GM18873 (cell line): ENCODE measurements around the gene FIBCD1.
"Not testable (repeated sequence)": the region's sequence is repeated elsewhere in the genome, so short reads cannot be mapped to it uniquely, and the experiment has no call there.

Experiments
- ATAC-seq: cut with Tn5 transposase; IDR thresholded peaks from one replicate; pipeline ENCODE4 v1.9.1; 2021; ENCODE audit warnings: mild to moderate bottlenecking, moderate library complexity, moderate number of reproducible peaks; ENCODE audit not compliant: unreplicated experiment, low FRiP score

FIBCD1 gene

DNA sequence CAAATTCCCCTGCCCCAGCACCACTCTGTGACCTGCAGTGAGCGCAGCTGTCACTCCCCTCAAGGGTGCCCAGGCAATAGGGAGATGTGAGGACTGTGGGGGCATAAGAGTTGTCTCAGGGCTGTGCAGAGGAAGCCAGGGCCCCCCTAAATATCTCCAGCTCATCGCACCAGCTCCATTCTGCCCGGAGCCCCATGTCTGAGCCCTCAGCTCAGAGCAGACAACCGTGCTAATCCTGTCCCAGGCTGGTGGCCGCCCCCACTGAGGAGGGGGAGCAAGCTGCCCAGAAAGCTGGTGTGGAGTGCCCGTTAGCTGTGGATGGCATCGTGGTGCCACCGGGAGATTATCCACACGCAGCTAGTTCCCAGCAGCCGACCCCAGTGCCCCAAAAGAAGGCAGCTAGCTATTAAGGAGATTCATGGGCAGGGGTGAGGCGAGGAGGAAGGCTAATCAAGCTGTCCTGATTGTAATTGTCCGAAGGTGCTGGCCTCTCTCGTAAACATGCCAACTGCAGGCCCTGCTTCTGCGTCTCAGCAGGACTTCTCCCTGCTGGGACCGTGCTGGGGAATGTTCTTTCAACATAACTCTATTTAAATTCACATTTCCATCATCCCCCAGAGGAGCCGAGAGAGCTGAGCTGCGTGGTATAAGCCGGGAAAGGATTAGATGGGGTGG, 17.0 kb upstream of the FIBCD1 start:
- ATAC-seq: no peak

DNA sequence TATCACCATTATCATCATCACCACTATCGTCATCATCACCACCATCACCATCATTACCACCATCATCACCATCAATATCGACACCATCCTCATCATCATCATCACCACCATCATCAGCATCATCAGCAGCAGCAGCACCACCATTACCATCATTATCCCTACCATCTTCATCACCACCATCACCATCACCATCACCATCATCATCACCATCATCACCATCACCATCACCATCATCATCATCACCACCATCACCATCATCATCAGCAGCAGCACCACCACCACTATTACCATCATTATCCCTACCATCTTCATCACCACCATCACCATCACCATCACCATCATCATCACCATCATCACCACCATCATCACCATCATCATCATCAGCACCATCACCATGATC, 15.9 kb upstream of the FIBCD1 start:
- not testable (repeated sequence) for ATAC-seq

- ATAC-seq: no peak
These were observed 15.3 kb upstream of the FIBCD1 start for GRCh38 chr9:130954317-130954716.

GRCh38 chr9:130952065-130952762, 13.2 kb upstream of the FIBCD1 start:
- ATAC-seq: no peak

DNA sequence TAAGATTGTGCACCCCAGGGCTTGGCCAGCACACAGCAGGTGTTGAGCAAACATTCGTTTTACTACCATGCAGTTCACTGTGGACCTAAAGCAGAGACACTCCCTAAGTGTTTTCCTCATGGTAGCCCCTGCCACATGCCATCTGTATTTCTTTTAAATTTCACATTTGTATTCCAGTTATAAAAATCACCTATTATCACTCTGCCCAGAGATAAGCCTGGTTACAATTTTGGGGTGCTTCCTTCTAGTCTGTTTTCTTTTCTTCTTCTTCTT, 10.9 kb upstream of the FIBCD1 start:
- ATAC-seq: no peak

DNA sequence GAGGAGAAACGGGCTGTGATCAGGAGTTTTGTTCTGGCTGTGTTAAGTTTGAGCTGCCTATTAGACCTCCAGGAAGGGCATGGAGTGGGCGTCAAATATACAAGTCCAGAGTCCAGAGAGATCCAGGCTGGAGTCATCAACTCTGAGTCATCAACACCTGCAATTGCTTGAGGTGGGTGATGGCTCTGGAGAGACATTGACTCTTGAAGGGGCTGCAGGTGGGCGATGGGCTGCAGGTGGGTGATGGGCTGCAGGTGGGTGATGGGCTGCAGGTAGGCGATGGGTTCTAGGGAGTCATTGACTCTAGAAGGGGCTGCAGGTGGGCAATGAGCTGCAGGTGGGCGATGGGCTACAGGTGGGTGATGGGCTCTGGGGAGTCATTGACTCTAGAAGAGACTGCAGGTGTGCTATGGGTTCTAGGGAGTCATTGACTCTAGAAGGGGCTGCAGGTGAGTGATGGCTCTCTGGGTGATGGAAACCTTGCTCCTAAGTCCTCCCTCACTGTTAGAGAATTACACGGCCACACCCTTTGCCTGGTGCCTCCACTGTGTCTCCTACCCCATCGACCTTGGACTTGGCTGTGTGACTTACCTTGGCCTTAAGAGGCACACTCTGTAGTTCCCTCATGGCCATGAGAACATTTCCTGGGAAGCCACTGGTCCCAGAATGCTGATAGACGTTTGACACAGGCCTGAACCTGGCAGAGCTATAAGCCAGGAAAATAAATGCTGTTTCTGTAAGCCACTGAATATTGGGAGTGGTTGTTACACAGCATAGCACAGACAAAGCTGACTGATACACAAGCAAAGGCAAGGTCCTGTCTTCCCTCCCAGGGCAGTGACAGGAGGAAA, 10.4 kb upstream of the FIBCD1 start:
- ATAC-seq: no peak

- no peak for ATAC-seq
These were observed 9.2 kb upstream of the FIBCD1 start for GRCh38 chr9:130948266-130948665.

DNA sequence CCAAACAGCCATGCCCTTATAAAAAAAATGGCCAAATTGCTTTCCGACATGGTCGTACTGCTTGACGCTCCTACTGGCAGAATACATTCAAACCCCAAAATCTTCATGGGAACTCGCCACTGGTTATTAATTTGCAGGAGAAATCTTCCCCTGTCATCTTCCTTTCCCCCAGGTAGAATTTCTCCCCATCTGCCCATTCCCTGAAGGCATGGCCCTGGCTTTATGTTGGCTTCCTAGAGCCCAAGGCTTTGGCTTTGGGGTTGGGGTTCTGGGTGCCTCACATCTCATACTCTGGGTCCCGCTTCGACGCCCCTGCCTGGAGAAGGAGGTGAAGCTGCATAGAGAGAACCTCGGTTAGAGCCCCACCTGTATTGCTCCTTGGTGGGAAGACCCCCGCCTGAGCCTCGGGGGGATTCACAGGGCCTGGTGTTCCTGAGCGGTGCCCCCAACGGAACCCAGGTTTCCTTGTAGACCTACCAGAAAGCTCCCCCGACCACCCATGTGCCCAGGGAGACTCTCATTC, 8.6 kb upstream of the FIBCD1 start:
- ATAC-seq: no peak

DNA sequence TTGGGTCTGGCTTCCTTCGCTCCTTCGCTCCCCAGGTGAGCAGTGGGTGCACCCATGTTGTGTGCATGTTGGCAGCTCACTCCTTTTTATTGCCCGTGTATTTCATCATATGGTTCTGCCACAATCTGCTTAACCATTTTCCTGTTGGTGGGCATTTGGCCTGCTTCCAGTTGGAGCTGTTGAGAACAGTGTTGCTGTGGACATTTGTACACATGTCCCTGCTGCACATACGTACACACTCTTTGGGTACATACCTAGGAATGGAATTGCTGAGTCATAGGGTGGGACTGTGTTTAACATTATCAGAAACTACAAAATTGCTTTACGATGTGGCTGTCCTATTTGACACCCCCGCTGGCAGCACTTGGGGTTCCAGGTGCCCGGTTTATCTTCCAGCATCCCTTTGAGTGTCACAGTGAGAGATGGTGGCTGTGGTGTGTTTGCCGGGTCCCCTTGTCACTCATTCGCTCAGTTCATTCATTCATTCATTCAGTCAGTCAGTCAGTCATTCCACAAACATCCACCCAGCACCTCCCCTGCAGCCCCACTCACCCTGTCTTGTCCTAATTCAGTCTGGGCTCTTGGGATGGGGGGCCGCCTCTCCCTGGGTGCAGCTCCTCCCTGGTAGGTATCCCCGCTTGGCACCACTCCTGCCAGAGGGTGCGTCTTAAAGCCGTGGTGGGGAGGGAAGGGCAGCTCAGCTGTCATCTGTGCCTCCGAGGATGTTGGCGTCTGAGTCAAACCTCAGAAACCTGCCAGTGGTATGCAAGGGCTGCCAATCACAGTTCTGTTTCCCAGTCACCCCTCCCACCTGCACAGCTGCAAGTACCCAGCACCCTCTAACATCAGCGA, 7.9 kb upstream of the FIBCD1 start:
- no peak for ATAC-seq

DNA sequence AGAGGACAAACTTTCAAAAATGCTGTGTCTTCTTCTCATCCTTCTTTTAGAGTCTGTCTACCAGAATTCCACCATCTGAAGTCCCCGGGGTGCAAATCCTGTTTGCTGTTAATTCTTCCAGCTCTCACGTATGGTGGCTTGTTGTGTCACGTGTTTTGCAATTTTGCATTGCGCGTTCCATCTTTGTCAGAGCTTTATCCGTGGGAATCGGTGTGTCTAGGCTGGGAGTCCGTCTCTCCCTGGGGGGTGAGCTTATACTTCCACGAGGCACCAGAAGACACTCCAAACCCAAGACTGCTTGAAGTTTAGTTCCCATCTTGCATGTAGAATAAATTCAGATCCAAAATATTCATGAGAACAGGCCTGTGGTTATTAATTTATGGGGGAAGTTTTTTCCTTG, 6.1 kb upstream of the FIBCD1 start:
- no peak for ATAC-seq

DNA sequence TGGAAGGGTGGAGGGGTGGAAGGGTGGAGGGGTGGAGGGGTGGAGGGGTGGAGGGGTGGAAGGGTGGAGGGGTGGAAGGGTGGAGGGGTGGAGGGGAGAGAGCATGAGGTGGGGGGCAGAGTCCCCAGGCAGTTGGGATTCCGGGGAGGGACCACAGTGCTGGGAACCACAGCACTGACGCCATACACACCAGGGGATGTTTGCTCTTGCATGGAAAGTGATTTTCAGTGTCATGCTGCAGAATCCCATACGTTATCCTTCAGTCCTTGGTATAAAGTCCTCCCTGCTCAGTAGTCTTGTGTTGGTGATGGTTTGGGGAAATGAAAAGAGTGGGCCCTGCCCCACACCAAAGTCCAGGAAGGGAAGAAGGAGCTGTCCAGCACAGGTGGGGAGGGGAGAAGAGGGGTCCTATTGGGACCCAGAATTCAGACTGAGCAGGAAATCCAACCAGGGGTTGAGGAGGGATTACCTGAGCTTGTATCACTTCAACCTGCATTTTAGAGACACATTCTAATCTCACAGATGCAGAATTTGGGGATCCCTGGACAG, 5.5 kb upstream of the FIBCD1 start:
- ATAC-seq: no peak

DNA sequence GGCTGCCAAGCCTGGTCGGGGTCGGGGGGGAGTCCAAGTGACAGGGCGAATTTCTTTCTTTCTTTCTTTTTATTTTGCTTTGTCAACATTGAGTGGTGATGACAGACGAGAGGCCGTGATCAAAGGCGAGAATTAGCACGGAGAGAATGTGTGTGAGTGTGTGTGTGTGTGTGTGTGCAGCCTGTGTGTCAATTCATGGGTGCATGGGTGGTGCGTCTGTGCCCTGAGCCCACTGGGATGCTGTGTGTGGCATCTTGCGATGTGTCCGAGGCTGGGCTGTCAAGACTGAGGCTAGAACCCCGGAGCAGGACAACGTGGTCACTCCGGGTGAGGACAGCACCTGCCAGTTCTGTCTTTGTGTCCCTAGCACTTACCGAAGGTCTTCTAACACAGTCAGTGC, 4.7 kb upstream of the FIBCD1 start:
- no peak for ATAC-seq

- ATAC-seq: no peak
These were observed 4.2 kb upstream of the FIBCD1 start for GRCh38 chr9:130943221-130943620.

- no peak for ATAC-seq
These were observed 3.6 kb upstream of the FIBCD1 start for GRCh38 chr9:130942679-130943078.

GRCh38 chr9:130942084-130942483, 3.0 kb upstream of the FIBCD1 start:
- ATAC-seq: no peak

DNA sequence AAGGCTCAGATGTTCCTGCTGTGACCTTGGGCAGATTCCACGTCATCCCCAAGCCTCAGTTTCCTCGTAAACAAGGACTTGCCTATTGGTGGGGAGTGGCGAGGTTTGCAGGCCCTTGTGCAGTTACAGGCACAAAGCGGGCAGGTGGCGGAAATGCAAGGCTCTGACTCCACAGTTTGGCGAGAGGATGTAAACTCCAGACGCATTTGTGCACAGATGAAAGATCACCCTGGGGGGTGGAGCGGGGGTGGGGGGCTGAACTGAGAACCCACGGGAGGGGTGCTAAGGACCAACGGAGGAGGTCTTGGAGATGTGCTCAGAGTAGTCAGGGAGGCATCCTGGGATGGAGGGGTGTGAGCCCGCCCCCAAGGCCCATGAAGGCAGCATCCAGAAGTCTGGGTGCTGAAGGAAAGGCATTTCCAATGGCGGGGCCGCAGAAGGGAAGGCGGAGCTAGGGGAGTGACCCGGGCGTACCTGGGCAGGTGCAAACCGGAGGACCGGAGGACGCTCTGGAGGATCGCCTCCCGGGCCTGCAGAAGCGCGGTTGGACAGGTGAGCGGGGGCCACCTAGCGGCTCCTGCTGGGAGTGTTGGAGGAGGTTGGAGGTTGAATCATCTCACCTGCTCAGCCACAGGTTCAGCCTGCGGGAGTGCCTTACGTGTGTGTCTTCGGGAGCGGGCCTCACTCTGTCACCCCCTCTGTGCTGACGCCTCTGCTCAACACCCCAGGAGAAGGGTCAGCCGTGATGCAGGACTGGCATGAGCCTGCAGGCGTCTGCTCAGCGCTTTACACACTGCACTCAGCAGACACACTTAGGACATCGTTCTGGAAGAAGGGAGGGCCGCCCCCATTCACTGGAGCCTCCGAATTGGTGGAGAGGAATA, 1.9 kb upstream of the FIBCD1 start:
- ATAC-seq: no peak

GRCh38 chr9:130940027-130940549, 1.0 kb upstream of the FIBCD1 start:
- no peak for ATAC-seq

DNA sequence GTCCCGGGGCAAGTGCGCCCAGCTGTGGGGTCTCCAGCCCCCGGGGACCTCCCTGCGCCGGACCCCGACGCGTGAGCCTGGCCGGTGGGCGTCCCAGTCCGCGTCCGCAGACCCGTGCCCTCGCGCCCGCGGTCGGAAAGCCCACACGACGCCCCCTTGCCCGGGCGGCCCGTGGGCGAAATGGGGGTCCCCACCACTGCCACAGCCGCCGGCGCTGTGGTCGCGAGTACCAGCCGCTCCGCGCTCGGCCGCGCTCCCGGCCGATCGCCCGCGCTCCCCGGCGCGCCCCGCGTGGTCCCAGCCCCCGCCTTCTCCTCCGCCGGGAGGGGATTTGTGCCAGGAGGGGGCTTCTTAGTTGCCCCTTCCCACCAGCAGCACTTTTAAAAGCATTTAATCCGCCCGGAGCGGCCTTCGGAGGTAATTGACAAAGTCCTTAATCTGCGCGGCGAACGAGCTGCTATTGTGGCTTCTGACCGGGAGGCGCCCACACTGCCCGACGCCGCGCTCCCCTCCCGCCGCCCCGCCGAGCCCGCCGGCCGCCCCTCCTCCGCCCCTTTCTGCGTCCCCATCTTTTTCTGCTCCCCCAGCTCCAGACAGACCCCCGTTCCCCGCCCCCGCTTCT, 469 bp upstream of the FIBCD1 start:
- ATAC-seq: no peak
